HG02759 (cell line): ENCODE data around the gene STXBP3.

Experiments
- ATAC-seq: cut with Tn5 transposase; IDR thresholded peaks from one replicate; pipeline ENCODE4 v1.9.1; 2021; ENCODE audit warnings: mild to moderate bottlenecking, moderate library complexity; ENCODE audit not compliant: unreplicated experiment

The STXBP3 gene

DNA sequence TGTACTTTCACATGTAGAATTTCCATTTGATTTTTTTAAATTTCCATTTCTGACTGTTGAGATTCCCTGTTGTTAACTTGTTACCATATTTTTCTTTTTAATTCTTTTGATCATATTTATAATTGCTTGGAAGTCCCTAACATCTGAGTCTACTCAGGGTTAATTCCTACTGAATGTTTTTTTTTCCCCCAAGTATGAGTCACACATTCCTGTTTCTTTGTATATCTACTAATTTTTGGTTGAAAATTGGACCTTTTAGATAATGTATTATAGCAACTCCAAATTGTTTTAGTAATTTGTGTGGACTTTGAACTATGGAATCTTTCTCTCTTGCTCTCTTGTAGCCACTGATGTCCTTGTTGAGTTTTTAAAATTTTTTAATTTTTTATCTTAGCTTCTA, 54.6 kb downstream of the STXBP3 start:
- no peak for ATAC-seq

GRCh38 chr1:108803548-108803947, 57.1 kb downstream of the STXBP3 start:
- no peak for ATAC-seq

DNA sequence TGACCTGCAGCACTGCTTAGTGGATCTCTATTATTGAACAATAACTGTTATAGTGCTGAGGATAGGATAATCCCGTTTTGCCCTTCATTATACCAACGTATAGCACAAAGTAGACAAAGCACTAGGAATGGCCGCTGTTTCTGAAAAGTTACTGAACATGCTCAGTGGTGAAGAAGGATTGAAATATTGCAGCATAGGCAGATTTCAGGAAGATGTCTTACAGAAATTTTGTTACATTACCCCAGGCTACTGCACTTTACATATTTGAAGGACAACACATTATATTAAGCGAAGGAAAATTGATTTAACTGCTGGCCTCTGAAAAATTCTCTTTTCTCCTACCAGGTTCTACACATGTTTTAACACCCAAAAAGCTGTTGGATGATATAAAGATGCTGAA, 62.0 kb downstream of the STXBP3 start:
- no peak for ATAC-seq

DNA sequence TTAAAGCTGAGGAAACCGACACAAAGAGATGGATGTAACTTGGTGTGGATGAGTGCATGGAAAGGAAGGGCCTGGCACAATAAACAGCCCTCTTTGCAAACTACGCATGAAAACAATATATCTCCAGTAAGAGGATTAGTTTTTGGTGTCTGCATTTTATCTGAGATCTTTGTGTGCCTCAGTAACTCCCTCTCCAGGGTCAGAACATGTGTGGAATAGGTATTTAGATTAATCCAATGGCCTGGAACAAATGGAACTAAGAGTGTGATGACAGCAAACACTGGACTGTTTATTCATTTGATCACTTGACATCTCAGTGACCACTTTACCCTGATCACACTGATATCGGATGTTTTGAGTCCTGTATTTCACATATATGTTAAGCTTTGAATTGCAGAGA, 65.1 kb downstream of the STXBP3 start:
- ATAC-seq, result no peak

- ATAC-seq, result no peak
Measured at GRCh38 chr1:108813326-108813725, 66.9 kb downstream of the STXBP3 start.

DNA sequence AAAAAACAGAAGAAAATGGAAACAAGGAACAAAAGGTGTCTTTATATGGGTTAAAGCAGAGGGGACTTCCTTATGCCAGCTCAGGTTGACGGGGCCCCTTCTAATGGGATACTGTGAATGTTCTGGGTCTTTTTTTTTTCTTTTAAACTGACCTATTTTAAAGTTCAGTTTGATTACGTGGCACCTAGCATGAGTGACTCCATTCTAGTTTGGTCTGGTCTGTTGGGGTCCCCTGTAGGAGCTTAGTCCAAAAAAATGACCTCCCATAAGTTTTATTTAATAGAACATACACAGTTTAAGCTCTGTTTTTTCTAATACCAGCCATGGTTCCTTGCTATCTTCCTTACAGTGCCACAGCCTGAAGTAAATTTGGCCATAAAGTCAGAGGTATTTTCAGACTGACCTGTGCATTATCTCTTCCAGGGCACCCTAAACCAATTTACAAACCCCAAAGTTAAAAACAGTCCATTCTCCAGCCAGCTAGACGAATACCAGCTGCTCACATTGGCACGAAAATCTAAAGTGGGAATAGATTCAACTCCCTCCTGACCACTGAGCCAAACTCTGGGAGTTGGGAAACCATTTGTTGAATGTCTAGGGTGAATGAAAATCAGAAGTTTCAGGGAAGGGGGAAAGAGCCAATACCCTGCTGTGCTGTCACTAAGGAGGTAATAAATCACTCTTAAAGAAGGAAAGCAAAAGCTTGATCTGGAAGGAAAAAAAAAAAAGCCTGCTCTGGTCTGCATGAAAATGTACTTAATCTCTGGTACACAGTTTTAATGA, 68.1 kb downstream of the STXBP3 start:
- ATAC-seq, result no peak

GRCh38 chr1:108815566-108815965, 69.1 kb downstream of the STXBP3 start:
- no peak for ATAC-seq

DNA sequence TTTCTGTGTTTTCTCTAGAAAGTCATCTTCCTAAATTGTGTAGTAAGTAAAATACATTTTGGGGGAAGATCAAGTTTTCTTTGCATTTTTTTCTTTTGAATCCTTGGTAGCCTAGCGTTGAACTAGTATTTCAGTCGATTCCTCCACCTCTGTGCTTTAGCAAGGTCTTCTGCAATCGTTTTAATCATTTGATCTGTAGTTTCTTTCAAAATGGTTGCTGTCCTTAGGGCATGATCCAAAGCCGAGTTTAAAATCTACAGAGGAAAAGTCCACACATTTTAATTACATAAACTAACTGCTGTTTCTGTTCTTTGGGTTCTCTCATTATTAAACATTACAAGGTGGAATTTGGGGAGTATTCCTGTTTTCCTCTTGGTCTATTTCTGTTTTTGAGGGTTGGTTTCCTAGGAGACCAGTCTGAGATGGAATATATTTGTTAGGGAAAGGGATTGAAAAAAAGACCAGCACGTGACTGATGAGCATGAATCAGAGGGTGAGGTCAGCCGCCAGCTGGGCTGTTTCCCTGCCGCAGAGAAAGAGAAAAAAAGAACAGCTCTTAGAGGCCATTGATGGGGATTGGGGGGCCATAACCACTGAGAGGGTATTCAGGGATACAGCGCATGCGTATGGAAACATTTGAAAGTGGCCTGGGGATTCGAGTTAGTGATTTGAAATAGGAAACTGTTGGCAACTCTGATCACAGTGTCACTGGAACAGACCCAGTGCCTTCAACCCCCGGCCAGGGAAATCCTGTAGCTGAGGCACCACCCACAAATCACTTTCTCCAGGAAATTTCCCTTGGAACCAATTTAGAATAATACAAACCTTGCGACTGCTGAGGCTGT, 69.8 kb downstream of the STXBP3 start:
- ATAC-seq, result no peak

- no peak for ATAC-seq
Measured at GRCh38 chr1:108817016-108817415, 70.5 kb downstream of the STXBP3 start.

- no peak for ATAC-seq
Measured at GRCh38 chr1:108817811-108818210, 71.3 kb downstream of the STXBP3 start.

- no peak for ATAC-seq
Measured at GRCh38 chr1:108819878-108820277, 73.4 kb downstream of the STXBP3 start.

- no peak for ATAC-seq
Measured at GRCh38 chr1:108823632-108824031, 77.2 kb downstream of the STXBP3 start.

DNA sequence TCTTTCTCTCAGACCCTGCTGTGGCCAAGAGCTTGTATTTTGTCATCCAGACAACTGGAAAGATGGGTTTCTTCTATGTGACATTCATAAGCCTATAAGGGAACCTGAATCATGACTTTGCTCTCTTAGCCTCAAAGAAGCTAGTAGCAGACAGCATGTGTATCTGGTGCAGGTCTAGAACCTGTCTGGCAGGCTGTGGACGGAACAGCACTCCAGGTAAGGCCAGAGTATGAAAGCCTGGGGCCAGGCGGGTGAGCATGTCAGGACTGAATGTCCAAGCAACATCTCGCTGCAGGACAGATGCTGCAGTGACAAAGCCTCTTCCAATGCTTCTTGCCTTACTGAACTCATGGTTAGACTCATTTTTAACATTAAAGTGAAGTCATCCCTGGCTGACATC, 77.6 kb downstream of the STXBP3 start:
- ATAC-seq, result no peak

GRCh38 chr1:108826081-108826635, 79.7 kb downstream of the STXBP3 start:
- ATAC-seq, result no peak

GRCh38 chr1:108828074-108828961, 81.8 kb downstream of the STXBP3 start:
- peak; percentile 70 for ATAC-seq

GRCh38 chr1:108829498-108829916, 83.0 kb downstream of the STXBP3 start:
- no peak for ATAC-seq

GRCh38 chr1:108830119-108831008, 83.9 kb downstream of the STXBP3 start:
- no peak for ATAC-seq

- ATAC-seq, result no peak
Measured at GRCh38 chr1:108831225-108831624, 84.8 kb downstream of the STXBP3 start.

- no peak for ATAC-seq
Measured at GRCh38 chr1:108832929-108833328, 86.5 kb downstream of the STXBP3 start.

GRCh38 chr1:108841703-108842102, 95.2 kb downstream of the STXBP3 start:
- no peak for ATAC-seq
